Measurements from ENCODE around the gene VPS52.
"Not testable (repeated sequence)": the region's sequence is repeated elsewhere in the genome, so short reads cannot be mapped to it uniquely, and the experiment has no call there.

The VPS52 gene

DNA sequence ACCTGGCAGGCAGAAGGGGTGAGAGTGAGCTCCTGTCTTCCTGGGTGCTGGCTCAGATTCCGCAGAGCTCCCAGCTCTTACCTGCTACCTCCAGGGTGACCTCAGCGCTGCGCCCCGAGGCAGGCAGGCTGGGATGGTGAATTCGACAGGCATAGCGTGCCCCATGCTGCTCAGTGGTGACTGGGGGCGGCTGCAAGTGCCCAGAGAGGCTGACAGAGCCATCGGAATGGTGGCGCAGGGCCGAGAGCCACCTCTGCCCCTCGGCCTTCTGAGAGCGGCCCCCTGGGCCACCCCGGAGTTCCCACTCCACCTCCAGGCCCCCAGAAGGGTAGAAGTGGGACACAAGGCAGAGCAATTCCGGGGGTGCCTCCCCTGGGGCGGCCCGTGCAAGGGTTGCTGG, 32.5 kb upstream of the VPS52 start:
- no peak for DNase-seq

DNA sequence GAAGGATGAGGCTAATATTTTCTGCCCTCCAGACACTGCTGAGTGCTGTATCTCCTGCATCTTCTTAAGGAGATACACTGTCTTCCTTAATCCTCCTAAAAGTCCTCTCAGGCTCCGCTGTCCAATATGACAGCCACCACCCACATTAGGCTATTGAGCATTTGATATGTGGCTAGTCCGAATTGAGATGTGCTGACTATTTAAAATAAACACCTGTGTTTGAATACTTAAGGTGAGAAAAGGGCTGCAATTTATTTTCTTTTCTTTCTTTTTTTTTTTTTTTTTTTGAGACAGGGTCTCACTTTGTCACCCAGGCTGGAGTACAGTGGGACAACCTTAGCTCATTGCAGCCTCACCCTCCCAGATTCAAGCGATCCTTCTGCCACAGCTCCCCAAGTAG, 30.2 kb upstream of the VPS52 start:
- DNase-seq = no peak

DNA sequence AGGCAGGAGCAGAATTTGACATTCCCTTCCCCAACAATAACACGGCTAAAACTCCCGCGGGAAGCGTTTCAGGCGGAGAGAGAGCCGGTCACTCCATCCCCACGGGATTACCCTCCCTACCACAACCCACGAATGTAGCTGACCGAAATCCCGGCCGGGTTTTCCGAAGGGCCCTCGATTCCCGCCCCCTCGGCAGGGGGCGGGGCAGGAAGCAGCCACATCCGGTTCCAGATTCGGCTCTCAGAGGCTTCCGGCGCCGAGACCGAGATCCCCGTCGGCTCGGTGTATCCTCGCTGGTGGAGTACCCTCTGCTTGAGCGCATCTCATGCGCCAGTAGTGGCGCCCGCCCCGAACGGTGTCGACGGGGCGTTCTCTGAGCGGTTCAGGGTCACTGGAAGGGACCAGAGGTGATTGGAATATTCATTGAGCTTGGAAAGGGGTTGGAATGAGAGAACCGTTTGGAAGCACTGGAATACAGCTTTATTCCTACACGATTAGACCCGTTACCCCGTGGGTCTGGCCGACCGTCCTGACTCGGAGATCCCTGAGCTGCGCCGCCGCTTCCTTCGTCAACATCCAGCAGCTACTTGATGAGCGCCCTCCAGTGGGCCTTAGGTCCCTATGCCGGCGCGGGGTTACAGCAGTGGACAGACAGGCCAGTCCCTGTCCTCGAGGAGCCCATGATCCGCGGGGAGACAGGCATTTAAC, 27.7 kb upstream of the VPS52 start:
- DNase-seq = peak; percentile 93

DNA sequence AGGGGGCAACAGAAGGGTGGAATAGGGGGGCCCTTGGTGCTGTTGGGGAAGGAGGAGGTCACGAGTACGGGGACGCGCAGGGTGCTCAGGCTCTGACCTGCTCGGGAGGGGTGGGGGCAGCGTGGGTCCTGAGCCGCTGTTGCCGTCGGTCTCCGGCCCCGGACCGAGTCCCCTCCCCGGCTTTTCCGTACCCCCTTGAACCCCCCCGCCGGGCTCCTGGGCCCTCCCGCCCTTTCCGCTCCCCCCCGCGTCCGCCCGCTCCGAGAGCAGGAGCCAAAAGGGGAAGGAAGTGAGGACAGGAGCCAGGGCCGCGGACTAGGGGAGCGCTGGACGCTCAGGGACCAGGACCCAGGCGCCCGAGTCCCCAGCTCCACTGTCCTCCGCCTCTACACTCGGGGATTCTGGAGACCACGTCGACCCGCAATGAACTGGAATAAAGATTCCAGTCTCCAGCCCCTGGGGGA, 27.1 kb upstream of the VPS52 start, which contains the start of gene RGL2:
Gene RGL2, minus strand, starts transcription at position 170 of the 464 bp plus-strand sequence. CDS start 332 bp downstream, outside the sequence.
- DNase-seq = peak; percentile 66

DNA sequence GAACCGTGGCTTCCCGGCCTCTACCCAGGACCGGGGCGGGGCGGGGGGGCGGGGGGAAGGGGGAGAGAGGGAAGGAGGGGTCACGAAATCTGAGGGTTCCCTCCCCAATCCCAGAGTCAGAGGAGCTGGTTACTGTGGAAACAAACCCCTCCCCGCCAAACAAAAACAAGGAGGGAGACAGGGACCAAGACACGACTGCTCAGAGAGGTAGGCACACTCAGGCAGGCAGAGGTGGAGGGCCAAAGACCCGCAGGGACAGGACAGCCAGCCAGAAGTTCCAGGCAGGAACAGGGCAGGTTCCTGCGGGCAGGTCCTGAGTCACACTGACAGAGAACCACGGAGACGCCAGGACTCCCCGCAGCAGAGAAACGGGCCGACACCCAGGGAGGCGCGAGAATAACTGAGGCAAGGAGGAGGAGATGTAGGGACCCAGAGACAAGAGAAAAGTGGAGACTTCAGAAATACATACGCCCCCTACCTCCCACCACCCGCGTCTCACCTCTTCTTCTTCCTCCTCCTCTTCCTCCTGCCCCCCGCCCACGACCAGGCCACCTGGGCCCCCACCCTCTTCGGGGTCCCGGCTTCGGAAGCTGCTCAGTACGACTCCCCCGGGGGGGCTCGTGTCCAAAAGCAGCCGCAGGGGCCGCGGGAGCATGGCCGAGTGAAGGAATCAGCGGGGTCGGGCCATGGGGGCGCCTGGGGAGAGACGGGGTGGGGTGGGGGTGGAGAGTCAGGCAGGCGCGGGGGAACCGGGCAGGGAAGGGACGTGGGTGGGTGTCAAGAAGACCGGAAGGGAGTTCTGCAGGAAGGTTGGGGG, 26.5 kb upstream of the VPS52 start:
- DNase-seq = peak; percentile 36

DNA sequence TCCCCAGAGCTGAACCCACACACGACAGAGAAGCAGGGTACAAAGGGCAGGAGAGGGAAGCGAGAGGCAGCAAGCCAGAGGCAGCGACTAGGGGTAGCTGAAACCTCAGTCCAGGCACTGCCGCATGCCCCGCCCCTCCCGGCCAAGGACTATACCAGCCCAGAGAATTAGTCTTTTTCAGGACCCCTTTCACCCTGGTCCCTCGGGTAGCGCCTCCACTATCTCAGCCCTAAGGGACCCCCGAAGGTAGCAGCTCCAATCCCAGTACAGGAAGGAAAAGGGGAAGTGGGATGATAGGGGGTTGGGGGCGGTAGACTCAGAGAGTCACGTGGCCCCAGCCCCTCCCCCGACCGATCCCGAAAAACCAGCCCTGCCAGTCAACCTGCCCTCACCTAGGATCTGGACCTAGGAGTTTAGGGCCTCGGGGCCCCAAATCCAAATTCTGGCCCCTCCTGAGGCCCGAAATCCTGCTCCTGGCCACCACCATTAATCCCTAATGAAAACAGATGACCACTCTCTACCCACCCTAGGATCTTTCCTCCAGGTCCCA, 25.8 kb upstream of the VPS52 start:
- DNase-seq = no peak

DNA sequence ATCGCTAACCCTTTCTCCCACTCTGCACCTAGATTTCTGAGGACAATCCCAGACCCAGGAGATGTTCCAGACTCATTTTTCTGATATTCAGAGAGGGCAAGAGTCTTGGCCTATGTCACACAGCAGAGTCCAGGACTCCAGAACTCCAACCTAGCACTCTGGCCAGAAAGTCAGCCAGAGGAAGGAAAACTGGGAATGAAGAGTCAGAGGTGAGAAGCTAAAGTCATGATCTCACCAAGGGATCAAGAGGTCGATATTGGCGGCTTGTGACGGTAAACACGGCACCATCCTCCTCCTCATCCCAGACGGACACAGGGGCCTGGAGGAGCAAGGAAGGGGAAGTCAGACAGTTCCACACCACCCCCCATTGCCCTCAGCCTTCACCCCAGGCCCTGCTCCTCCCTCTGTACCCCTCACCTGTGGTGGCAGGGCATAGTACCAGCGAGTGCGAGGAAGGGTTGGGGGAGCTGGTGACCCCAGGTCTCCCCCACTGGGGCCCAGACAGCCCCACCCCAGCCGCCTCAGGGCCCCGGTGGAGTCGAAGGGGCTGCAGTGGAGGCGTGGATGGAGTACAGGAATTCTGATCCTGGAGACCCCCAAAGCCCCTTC, 25.2 kb upstream of the VPS52 start:
- no peak for DNase-seq

DNA sequence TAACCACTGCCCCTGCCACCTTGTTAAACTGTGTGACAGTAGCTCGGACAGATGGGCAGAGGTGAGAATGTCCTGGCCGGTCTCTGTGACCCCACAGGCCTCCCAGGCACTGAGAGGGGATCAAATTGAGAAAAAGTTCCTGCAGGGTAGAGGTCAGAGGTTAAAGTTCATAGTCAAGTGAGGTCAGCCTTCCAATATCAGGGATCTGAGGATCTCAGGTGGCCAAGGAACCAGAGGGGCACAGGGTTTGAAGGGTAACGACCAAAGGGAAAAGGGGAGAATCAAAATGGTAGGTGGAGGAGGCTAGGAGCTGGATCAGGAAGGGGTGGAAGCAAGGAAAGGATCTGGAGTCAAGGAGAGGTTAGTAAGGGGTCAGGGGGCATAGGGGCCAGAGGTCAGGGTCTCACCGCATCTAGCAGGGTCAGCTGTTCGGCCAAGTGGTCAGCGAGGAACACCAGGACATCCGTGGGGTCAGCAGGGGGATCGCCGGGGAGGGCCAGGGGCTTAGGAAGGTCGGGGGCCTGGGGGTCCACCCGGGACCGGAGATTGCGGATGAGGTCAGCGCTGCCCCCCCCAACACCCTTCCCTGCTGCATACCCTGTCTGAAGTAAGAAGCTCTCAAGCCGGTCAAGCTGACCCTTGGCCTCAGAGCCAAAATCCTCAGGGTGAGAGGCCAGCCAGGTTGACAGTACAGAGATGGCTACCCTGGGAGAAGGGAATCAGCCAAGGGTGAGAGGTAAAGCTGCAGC, 24.1 kb upstream of the VPS52 start:
- DNase-seq = no peak

DNA sequence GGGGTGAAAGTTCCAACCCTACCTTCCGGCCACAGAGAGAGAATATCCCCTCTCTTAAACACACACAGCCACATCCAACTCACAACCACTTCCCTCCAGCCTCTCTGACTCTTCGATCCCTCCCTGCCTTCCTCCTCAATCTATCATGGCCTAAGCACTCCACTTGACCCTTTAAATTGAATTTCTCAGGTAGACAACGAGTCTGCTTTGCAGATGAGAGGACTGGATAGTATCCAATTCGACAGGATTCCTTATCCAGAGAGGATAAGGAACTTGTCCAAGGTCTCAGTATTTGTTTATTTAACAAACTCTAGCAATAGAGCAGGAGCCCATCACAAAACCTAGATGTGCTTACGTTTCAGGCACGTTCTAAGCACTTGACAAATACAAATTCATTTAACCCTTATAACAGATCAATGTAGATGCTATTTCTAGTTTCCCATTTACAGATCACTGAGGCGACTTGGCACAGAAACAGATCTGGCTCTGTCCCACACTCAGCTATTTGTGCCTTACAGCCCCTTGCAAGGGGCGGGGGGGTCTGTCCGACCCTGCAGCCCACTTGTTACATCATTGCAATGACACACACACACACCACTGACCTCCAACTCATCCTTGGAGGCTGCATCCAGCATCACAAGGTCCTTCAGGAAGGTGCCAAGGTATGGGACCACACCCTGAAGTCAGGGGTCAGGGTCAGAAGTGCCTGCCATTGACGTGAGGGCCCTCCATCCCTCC, 22.6 kb upstream of the VPS52 start:
- DNase-seq = no peak

DNA sequence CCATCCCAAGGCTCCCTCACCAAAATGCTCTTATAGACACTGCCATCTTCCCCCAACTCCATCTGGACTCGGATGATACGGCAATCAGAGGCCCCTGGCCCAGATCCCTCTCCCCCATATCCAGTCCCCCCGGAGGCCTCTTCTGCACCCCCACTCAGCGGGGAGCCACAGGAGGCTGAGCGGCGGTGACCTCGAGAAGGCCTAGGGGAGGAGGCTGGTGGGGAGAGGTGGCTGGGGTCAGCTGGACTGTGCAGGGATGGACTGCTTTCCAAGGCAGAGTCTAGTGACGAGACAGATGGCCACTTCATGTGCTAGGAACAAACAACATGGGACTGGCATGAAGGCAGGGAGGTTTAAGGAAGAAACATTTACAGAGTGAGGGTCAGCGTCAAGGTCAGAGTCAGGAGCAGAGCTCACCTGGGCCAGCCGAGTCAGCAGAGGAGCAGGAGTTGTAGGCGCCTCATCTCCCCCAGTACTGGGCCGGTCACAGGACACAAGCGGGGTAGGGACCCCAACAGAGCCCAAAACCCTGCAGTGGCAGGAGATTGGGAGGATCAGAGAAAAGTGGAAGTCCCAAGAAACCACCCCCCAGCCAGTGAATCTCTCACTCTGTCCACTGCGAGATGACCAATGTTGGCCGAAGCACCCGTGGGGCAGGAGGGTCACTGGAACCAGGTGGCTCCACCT, 21.5 kb upstream of the VPS52 start:
- no peak for DNase-seq

DNA sequence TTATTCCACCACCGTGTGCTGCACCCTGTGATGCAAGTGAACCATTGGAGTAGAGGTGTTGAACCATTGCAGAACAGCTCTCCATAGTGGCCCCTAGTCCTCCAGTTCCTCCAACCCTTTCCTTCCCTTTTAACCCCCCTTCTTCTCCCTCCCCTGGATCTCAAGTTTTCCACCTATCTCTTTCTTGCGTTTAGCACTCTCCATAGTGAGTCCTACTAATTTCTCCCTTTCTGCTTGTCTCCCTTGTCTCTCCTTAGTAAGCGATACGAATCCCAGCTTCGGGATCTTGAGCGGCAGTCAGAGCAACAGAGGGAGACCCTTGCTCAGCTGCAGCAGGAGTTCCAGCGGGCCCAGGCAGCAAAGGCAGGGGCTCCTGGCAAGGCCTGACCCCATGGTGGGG, 18.8 kb upstream of the VPS52 start:
- no peak for DNase-seq

DNA sequence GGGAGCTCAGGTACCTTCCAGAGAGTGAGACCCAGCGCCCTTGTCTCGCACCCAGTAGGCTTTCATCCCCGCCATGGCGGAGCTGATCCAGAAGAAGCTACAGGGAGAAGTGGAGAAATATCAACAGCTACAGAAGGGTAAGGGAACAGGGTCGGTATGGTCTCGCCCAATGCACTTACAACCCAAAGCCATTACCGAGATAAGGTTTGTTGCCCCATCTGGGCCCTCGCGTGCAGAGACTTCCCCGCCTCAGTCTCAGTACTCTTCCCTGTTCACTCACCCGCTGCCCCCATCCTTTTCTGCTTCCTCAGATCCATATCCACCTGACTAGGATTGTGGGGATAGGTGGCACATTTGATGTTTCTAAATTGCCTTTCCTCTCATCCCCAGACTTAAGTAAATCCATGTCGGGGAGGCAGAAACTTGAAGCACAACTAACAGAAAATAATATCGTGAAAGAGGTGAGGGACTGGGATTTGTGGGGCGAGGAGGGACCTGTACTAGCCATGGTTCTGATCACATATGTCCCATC, 18.2 kb upstream of the VPS52 start:
- DNase-seq = no peak

DNA sequence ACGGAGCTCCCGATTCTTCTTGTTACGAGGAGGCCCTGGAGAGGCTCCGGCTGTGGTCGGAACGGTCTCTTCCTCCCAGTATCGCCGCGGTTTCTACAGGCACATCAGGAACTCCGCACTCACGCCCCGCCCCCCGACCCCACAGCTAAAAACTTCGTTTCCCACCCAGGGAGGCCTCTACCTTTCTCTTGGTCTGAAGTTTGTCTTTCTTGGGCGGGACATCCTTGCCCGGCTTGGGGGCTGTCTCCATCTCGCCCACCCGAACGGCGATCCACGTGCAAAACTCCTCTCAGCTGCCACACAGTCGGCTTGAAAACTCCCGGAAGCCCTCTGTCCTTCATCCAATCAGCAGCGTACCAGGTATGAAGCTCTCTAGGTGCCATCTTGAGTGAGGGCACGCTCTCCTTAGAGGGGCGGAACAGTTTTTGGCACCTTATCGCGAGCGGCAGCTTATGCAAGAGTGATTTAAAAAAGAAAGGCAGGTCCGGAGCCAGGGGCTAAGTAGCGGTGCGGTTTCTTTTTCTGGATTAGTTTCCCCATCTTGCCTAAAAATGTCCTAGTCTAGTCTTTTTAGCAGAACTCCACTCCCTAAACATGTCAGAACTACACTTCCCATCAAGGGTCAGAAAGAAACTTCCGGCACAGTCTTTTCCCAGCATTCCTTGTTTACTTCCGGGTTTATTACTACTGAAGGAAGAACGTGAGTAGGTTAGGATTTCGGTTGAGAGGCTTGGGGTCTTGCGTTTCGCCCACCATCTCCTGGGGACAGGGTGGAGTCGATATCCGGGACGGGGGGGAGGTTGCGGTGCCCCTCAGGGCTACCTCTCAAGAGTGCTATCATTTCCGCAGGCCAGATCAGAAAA, 17.5 kb upstream of the VPS52 start, which contains the start of the genes PFDN6 and WDR46:
Gene PFDN6, plus strand, starts transcription at position 681 of the 863 bp plus-strand sequence. CDS start 256 bp downstream, outside the sequence.
Gene WDR46, minus strand, starts transcription at position 319 of the 863 bp plus-strand sequence. Its CDS starts 69 bp downstream, at position 250.
- peak; percentile 91 for DNase-seq

DNA sequence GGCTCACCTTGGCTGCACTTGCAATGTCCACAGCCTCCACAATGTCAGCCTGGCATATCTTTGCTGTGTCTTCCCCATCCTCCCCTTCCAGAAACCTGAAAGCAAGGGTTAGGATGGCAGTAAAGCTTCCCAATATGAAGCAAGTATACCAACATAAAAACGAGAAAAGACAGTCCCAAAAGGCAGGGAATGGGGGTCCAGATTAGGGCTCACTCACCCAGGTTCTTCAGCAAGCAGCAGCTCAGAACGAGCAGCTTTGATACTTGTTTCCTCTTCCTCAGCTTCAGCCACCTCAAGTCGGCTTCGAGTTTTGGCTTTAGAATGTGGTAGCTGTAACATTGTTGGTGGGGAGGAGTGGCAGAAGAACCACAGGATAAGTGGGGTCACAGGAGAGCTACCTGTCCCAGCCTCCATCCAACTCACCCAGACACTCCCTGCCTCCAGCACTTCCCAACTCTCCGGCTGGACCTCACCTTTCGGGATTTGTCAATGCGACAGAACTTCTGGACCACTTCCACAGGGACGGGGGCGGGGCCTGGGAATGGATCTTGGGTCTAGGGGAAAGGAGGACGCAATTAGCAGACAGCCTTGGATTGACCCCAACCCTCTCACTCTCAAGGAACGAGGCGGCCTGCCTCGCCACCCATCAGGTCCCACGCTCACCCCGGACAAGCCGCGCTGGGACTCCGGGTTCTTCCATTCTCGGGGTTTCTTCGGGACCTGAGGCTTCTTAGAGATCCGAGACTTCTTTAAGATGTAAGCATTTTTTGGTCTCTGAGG, 16.7 kb upstream of the VPS52 start:
- no peak for DNase-seq

DNA sequence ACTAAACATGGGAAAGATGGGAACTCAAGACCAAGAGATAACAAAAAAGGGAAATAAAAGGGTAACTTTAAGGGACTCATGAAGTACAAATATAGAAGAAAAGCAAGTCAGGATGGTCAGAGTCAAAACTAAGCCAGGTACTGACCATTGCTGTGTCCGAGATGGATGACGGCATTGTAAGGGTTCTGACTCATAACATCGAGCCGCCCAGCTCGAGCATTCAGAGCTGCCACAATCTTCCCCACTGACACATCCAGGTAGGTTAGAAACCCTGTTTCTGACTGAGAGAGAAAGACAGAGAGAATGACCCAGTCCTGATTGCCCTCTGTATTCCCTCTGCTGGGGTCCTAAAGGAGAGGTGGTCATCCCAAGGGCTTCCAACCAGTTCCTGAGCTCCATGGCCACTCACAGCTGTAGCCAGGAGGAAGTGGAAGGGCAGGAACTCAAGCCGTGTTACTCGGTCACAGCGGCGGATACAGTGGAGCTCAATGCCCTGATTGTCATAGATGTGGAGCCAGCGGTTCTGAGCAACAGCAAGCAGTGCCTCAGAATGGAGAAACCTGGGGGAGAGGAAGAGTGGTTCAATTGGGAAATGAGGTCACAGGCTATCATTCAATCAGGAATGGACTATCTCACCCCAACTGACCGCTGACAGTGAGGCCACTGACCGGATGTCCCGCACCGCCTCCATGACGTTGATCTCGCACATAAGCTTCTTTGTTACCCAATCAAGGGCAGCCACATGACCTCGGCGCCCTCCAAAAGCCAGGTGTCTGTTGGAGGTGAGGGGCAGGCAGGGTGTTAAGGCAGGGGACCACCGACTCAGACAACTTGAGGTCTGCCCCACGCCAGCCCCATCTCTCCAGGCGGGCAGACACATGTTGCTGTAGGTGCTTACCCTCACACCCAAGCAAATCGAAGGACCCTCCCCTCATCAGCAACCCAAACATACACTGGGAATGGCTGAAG, 15.6 kb upstream of the VPS52 start:
- no peak for DNase-seq

DNA sequence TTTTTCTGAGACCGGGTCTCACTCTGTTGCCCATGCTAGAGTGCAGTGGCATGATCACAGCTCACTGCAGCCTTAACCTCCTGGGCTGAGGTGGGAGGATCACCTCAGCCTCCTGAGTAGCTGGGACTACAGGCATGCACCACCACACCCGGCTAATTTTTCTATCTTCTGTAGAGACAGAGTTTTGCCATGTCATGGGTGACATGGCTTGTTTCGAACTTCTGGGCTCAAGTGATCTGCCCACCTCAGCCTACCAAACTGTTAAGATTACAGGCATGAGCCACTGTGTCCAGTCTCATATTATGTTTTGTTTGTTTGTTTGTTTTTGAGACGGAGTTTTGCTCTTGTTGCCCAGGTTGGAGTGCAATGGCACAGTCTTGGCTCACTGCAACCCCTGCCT, 13.5 kb upstream of the VPS52 start:
- not testable (repeated sequence) for DNase-seq

DNA sequence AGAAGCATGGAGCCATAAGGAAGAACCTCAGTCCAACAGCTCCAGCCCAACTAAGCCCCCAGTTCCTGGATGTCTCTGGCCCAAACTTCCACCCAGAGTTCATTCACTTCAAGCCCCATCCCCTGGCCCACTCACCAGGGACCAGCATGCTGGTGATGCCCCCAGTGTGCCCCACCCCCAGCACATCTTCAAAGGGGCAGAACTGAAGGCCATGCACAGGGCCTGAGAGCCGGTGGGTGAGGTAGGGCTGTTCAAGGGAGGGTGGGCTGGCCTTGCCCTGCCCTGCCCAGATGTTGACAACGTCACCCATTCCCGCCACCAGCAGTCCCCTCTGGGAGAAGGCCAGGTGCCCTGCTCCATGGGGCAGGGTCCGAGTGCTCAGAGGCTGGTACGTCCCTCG, 8.9 kb upstream of the VPS52 start:
- no peak for DNase-seq

All from NCI-H345 (cell line).